ENCODE measurements around the gene RGL3. TPM values are rescaled to one million over a fixed set of nuclear protein-coding genes. Genes with fewer than 3 reads are reported as not detected.

The RGL3 gene
- total RNA-seq, 1 experiment from 2014 or later = 100 TPM

- BruUV-seq (replicated peaks) = no TSS peak
- Histone ChIP-seq H3K79me2 (ENCODE audit: low read depth) (no peaks in the 10 kb centered on the region), H3F3A (ENCODE audit: insufficient read depth, low read depth) (peaks cover 17% of the 10 kb centered on the region; the same call in 1 of the 2 replicates), H3K9me2 (ENCODE audit: insufficient read depth) (no peaks in the 10 kb centered on the region), H3K4me2 (no peak overlapping the region), H3K27ac (no peak overlapping the region), H2AFZ (no peak overlapping the region), H3K4me1 (replicated peaks; ENCODE audit: insufficient read depth) (no peaks in the 10 kb centered on the region), H3K9me3 (ENCODE audit: insufficient read depth, low read depth) (no peaks in the 10 kb centered on the region), H3K27me3 (ENCODE audit: insufficient read depth, low read depth) (no peaks in the 10 kb centered on the region), H3K4me3 (no peak overlapping the region), H3K36me3 (ENCODE audit: low read depth) (no peaks in the 10 kb centered on the region; the same call in none of the 2 replicates), H4K20me1 (ENCODE audit: insufficient read depth) (peaks cover 8% of the 10 kb centered on the region)
- no peak for DNase-seq
- TF ChIP-seq CTCF (conservative IDR thresholded peaks at IDR 0.05) (no peak), EZH2 (IDR thresholded peaks at IDR 0.05; ENCODE audit: low read depth) (no peak)
- ChIA-PET CTCF (interaction anchor here (0.6 kb wide), 1 partner anchor 125 kb away, joined by 3 read pairs; no protein-coding TSS in a partner anchor), POLR2A (ENCODE audit: unreplicated experiment) (no interaction called here)
- intact Hi-C loops (cut with micrococcal nuclease; ENCODE audit: unreplicated experiment) = no loop called here
These were observed 31.6 kb upstream of the RGL3 start for GRCh38 chr19:11450570-11451326.

- TF ChIP-seq CTCF (conservative IDR thresholded peaks at IDR 0.05) = no peak
- TF ChIP-seq EZH2 (IDR thresholded peaks at IDR 0.05; ENCODE audit: low read depth) = no peak
- Histone ChIP-seq H3K27me3 (ENCODE audit: insufficient read depth, low read depth) (no peaks in the 10 kb centered on the region), H4K20me1 (ENCODE audit: insufficient read depth) (peaks cover 8% of the 10 kb centered on the region), H3K9me3 (ENCODE audit: insufficient read depth, low read depth) (no peaks in the 10 kb centered on the region), H3K36me3 (ENCODE audit: low read depth) (peaks cover 4% of the 10 kb centered on the region), H3K27ac (no peak overlapping the region), H3K4me3 (no peak overlapping the region), H3K9me2 (ENCODE audit: insufficient read depth) (no peaks in the 10 kb centered on the region), H2AFZ (no peak overlapping the region), H3K4me2 (no peak overlapping the region), H3F3A (ENCODE audit: insufficient read depth, low read depth) (peaks cover 17% of the 10 kb centered on the region; the same call in 1 of the 2 replicates), H3K79me2 (ENCODE audit: low read depth) (no peaks in the 10 kb centered on the region), H3K4me1 (replicated peaks; ENCODE audit: insufficient read depth) (no peaks in the 10 kb centered on the region)
- intact Hi-C loops (cut with micrococcal nuclease; ENCODE audit: unreplicated experiment) = no loop called here
- DNase-seq = no peak
- ChIA-PET CTCF (interaction anchor here (1.2 kb wide), 1 partner anchor 68 kb away, joined by 3 read pairs; no protein-coding TSS in a partner anchor), POLR2A (ENCODE audit: unreplicated experiment) (no interaction called here)
- BruUV-seq (replicated peaks) = no TSS peak
These were observed 29.9 kb upstream of the RGL3 start for GRCh38 chr19:11448923-11449554.

- H3K4me1 ChIP-seq (replicated peaks; ENCODE audit: insufficient read depth) = no peaks in the 10 kb centered on the region
- no peak overlapping the region for H2AFZ ChIP-seq
- peaks cover 19% of the 10 kb centered on the region; the same call in 1 of the 2 replicates for H3F3A ChIP-seq (ENCODE audit: insufficient read depth, low read depth)
- peaks cover 8% of the 10 kb centered on the region for H4K20me1 ChIP-seq (ENCODE audit: insufficient read depth)
- peaks cover 4% of the 10 kb centered on the region for H3K36me3 ChIP-seq (ENCODE audit: low read depth)
- H3K79me2 ChIP-seq (ENCODE audit: low read depth) = no peaks in the 10 kb centered on the region
- POLR2A ChIA-PET (ENCODE audit: unreplicated experiment) = no interaction called here
- intact Hi-C loops (cut with micrococcal nuclease; ENCODE audit: unreplicated experiment) = no loop called here
- H3K27me3 ChIP-seq (ENCODE audit: insufficient read depth, low read depth) = no peaks in the 10 kb centered on the region
- H3K27ac ChIP-seq = no peak overlapping the region
- H3K9me2 ChIP-seq (ENCODE audit: insufficient read depth) = no peaks in the 10 kb centered on the region
- H3K4me3 ChIP-seq = no peak overlapping the region
- no TSS peak for BruUV-seq (replicated peaks)
- H3K9me3 ChIP-seq (ENCODE audit: insufficient read depth, low read depth) = no peaks in the 10 kb centered on the region
- no peak overlapping the region for H3K4me2 ChIP-seq
- DNase-seq = no peak
- TF ChIP-seq CTCF (conservative IDR thresholded peaks at IDR 0.05) (no peak), EZH2 (IDR thresholded peaks at IDR 0.05; ENCODE audit: low read depth) (no peak)
- CTCF ChIA-PET = interaction anchor here (1.2 kb wide), 1 partner anchor 67 kb away, joined by 3 read pairs; no protein-coding TSS in a partner anchor
These were observed 29.3 kb upstream of the RGL3 start for GRCh38 chr19:11448410-11448809.

Measured in PC-9 (cell line).